Stimulated activated naive CD8-positive, alpha-beta T cell treated with anti-CD3 and anti-CD28 coated beads, Interleukin-15, Interleukin-2, amounts not matched to agents 100 ng/mL and 50 ng/mL, for 24 hours (primary cell): ENCODE measurements around the gene SNRPA1.

Experiments used
- H3K27ac Mint-ChIP-seq: one replicate; pipeline ENCODE4 v1.8.0; 2021; ENCODE audit warnings: mild to moderate bottlenecking, mixed read lengths
- H3K27me3 Mint-ChIP-seq: one replicate; pipeline ENCODE4 v1.8.0; 2021; ENCODE audit warnings: mixed read lengths
- H3K36me3 Mint-ChIP-seq: one replicate; pipeline ENCODE4 v1.8.0; 2021; ENCODE audit warnings: low read depth, mixed read lengths
- H3K4me1 Mint-ChIP-seq: one replicate; pipeline ENCODE4 v1.8.0; 2021; ENCODE audit warnings: low read depth, mixed read lengths
- H3K4me3 Mint-ChIP-seq: one replicate; pipeline ENCODE4 v1.8.0; 2021; ENCODE audit warnings: mild to moderate bottlenecking, mixed read lengths
- H3K9me3 Mint-ChIP-seq: one replicate; pipeline ENCODE4 v1.8.0; 2021; ENCODE audit warnings: mixed read lengths

SNRPA1 gene

GRCh38 chr15:101324524-101325177 is 29.6 kb upstream of the SNRPA1 start:
- peaks cover 16% of the 10 kb centered on the region for H3K4me1 Mint-ChIP-seq

DNA sequence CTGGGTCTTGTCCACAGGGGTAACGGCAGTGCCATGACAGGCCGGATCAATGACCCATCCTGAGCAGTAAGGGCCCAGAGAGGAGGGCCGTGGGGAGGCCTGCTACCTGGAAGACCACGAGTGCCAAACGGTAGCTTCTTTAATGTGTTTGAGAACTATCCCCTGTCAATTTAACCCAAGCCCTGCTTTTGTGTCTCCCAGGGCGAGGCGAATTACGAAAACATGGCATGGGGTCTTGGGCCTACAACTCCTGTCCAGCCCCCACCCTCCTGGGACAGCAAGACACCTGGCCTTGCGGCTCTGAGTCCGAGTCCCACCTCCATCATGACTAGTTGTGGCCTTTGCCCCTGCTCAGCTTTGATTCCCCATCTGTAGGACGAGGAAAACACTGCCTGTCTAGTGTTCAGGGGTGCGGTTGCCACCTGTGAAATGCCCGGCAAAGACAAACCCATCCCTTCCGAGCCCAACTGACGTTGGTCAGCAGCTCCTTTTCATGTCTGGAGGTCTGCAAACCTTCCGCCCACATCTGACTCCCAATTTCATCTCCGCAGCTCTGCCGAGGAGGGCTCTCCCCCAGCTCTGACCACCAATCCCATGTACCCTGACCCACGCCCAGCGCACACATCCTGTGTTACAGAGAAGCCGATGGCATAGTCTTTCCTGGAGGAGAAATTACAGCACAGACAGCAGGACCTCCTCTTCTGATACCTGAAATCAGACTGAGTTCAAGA is 28.9 kb upstream of the SNRPA1 start:
- H3K4me3 Mint-ChIP-seq, result no peak overlapping the region
- no peaks in the 10 kb centered on the region for H3K36me3 Mint-ChIP-seq
- peaks cover 16% of the 10 kb centered on the region for H3K4me1 Mint-ChIP-seq
- no peak overlapping the region for H3K27ac Mint-ChIP-seq
- H3K27me3 Mint-ChIP-seq, result peaks cover 16% of the 10 kb centered on the region
- no peaks in the 10 kb centered on the region for H3K9me3 Mint-ChIP-seq

More at GRCh38 chr15:101324524-101325177, 29.6 kb upstream of the SNRPA1 start:
- H3K9me3 Mint-ChIP-seq, result no peaks in the 10 kb centered on the region
- peaks cover 16% of the 10 kb centered on the region for H3K27me3 Mint-ChIP-seq
- no peaks in the 10 kb centered on the region for H3K36me3 Mint-ChIP-seq
- H3K4me3 Mint-ChIP-seq, result no peak overlapping the region
- no peak overlapping the region for H3K27ac Mint-ChIP-seq

DNA sequence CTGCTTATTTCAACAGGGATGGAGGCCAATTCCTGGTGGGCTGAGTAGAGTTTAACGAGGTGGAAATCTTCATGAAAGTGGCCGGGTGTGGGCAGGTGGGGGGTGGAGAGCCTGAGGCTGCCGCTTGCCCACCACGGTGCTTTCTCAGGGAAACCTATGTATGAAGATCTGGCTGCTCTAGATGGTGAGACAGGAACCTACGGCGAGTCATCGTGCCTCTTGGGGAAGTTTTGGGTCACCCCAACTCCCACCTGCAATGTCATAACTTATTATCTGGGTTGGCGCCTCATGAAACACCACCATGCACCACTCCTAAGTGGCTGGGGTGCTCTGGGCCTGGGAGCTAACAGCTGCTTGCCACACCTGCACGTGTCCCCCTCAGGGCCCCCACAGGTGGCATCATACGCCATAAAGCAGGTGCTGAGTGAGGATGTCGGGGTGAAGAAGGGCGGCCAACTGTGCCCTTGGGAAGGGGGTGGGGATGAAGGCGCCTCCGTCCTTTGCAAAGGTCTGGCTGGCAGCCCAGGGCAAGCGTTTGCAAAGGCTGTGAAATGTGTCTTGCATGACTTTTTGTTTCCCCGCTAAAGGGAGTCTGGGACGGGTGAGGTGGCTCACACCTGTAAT is 27.9 kb upstream of the SNRPA1 start:
- H3K4me3 Mint-ChIP-seq, result no peak overlapping the region
- no peak overlapping the region for H3K27ac Mint-ChIP-seq
- H3K27me3 Mint-ChIP-seq, result peaks cover 13% of the 10 kb centered on the region
- peaks cover 16% of the 10 kb centered on the region for H3K4me1 Mint-ChIP-seq
- no peaks in the 10 kb centered on the region for H3K36me3 Mint-ChIP-seq
- no peaks in the 10 kb centered on the region for H3K9me3 Mint-ChIP-seq

GRCh38 chr15:101322016-101322695 is 27.1 kb upstream of the SNRPA1 start:
- H3K9me3 Mint-ChIP-seq, result no peaks in the 10 kb centered on the region
- no peak overlapping the region for H3K4me3 Mint-ChIP-seq
- no peaks in the 10 kb centered on the region for H3K36me3 Mint-ChIP-seq
- H3K27me3 Mint-ChIP-seq, result peaks cover 9% of the 10 kb centered on the region
- no peak overlapping the region for H3K27ac Mint-ChIP-seq
- peaks cover 16% of the 10 kb centered on the region for H3K4me1 Mint-ChIP-seq

DNA sequence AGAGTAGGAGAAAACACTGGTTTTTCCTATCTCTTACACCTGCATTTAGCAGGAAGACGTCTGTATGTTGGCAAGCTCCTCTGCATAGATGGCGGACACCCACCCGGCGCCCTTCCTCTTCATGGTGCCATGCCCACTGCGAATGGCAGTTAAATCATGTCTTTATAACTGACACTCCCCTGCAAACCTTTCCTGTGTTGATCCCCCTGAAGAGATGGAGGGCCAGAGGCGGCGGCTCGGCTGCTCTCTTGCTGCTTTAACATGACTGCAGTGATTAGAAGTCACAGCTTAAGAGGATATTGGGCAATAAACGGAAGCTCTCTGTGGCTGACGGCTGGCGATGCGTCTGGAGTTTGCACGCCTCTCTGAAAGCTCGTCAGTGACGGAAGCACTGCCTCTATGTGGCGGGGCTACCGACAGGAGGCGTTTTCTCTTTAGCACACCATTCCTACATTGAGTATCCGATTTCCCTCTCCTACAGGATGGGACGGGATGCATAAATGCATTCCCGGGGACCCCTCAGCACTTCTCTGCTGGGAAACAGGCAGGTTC is 25.5 kb upstream of the SNRPA1 start:
- Mint-ChIP-seq H3K4me1 (peaks cover 16% of the 10 kb centered on the region), H3K27me3 (peaks cover 4% of the 10 kb centered on the region), H3K36me3 (no peaks in the 10 kb centered on the region), H3K27ac (peak overlapping the region; percentile 90), H3K4me3 (peak overlapping the region; percentile 81), H3K9me3 (no peaks in the 10 kb centered on the region)

DNA sequence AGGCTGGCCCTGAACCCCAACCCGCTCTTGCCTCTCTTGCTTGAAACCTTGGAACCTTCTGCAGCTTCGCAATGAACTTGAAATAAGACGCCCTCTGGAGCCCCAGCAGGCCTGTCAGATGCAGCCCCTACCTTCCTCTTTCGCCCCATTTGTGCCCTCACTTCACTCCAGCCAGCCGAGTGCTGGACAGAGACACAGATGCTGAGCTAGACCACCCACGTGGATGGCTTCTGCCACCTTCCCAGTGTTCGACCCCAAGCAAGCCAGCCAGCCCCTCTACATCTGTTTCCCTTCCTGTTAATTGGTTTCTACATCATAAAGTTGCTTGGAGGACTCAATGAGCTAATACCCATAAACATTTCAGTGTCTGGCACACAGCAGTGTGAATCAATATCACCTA is 23.8 kb upstream of the SNRPA1 start:
- Mint-ChIP-seq H3K9me3 (no peaks in the 10 kb centered on the region), H3K36me3 (no peaks in the 10 kb centered on the region), H3K27ac (no peak overlapping the region), H3K4me3 (no peak overlapping the region), H3K4me1 (peaks cover 16% of the 10 kb centered on the region), H3K27me3 (peaks cover 4% of the 10 kb centered on the region)

DNA sequence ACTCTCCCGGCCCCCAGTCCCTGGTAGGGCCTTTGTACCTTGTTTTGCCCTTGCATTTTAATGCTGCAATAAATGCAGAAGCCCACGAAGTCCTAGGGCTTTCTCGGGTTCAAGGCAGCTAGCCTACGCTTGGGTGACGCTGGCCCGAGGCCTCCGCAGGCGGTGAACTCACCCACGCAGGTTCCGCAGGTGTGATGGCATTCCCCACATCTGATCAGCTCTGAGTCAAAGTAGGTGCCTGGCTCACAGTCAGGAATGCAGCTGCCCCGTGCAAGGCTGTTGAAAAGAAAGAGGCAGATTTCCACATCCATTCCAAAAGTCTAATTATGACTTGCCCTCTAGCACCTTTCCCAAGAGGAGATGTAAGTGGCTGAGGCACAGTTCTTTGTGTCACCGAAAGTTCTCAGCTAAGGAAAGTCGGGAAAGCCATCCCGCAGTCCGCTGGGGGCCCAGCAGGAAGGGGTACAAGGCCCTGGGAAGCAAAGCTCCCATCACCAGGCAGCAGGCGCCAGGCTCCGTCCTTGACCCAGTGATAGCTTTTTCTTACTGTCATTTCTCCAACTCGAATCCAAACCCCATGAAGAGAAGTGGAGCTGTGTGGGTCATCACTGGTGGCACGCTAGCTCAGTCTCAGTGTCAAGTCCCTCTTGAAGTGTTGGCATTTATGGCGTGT is 23.2 kb upstream of the SNRPA1 start:
- Mint-ChIP-seq H3K27me3 (peaks cover 4% of the 10 kb centered on the region), H3K4me1 (peaks cover 16% of the 10 kb centered on the region)

GRCh38 chr15:101317336-101317872 is 22.4 kb upstream of the SNRPA1 start:
- no peaks in the 10 kb centered on the region for H3K36me3 Mint-ChIP-seq
- H3K27ac Mint-ChIP-seq, result no peak overlapping the region
- no peak overlapping the region for H3K4me3 Mint-ChIP-seq
- no peaks in the 10 kb centered on the region for H3K9me3 Mint-ChIP-seq
- peaks cover 15% of the 10 kb centered on the region for H3K4me1 Mint-ChIP-seq
- H3K27me3 Mint-ChIP-seq, result peaks cover 4% of the 10 kb centered on the region

More for the DNA sequence above, 23.2 kb upstream of the SNRPA1 start:
- H3K36me3 Mint-ChIP-seq, result no peaks in the 10 kb centered on the region
- no peak overlapping the region for H3K4me3 Mint-ChIP-seq
- H3K27ac Mint-ChIP-seq, result no peak overlapping the region
- no peaks in the 10 kb centered on the region for H3K9me3 Mint-ChIP-seq

DNA sequence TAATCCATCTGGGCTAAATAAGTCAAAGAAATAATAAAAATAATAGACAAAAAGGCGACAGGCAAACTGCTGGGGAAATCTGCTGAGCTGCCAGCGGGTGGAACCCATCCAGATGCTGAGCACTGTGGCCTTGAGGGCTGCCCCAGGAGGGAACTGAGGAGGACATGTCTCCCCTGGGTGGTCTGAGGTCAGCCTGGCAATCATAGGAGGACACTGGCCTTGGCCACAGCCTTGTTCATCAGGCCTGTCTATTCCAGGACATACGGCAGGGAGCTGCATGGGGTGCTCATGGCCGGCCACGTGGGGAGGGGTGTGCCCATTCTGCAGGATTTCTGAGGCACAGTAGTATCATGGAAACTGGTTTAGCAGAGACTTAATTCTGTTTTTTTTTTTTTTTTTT is 21.5 kb upstream of the SNRPA1 start:
- peaks cover 12% of the 10 kb centered on the region for H3K4me1 Mint-ChIP-seq
- no peaks in the 10 kb centered on the region for H3K9me3 Mint-ChIP-seq
- H3K27me3 Mint-ChIP-seq, result no peaks in the 10 kb centered on the region
- no peak overlapping the region for H3K4me3 Mint-ChIP-seq
- H3K36me3 Mint-ChIP-seq, result no peaks in the 10 kb centered on the region
- H3K27ac Mint-ChIP-seq, result no peak overlapping the region

- H3K27me3 Mint-ChIP-seq, result no peaks in the 10 kb centered on the region
- no peak overlapping the region for H3K27ac Mint-ChIP-seq
- no peaks in the 10 kb centered on the region for H3K9me3 Mint-ChIP-seq
- no peak overlapping the region for H3K4me3 Mint-ChIP-seq
- H3K4me1 Mint-ChIP-seq, result peaks cover 7% of the 10 kb centered on the region
- no peaks in the 10 kb centered on the region for H3K36me3 Mint-ChIP-seq
These were observed 20.7 kb upstream of the SNRPA1 start for GRCh38 chr15:101315736-101316135.

DNA sequence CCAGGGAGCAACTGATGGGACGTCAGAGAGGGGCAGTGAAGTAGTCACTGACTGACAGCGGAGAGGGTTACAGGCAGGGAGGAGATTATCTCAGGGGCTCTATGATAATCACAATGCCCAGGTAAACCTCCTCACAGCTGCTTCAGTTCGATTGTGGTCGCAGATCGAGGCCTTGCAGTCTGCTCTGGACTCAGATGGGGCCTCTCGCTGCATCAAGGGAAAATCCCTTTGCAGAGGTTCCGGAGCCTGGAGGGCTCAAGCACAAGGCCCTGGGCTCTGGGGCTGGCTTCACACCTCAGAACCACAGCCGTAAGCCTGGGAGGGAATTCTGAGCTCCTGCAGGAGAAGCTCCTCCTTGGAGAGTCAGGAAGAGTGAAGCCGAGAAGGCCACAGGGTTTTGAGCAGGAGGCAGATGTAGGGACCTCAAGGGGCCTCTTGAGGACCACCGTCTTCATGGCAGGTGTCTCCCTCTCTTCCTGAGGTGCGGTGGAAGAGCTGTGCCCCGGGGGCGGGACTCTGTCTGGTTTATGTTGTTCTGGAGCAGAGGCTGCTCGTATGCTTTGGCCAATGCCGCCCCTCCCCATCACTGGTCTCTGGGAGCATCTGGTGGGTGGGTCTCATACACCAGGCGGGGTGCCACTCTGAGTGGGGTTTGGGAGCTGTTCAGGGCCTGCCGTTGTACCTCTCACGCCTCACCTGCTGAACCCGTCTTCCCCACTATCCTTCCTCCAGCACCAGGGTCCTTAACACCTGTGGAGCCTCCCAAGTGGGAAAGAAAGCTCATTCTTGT is 19.5 kb upstream of the SNRPA1 start:
- Mint-ChIP-seq H3K4me3 (no peak overlapping the region), H3K27me3 (no peaks in the 10 kb centered on the region), H3K4me1 (no peaks in the 10 kb centered on the region), H3K27ac (no peak overlapping the region), H3K9me3 (no peaks in the 10 kb centered on the region), H3K36me3 (no peaks in the 10 kb centered on the region)

GRCh38 chr15:101313041-101313761 is 18.2 kb upstream of the SNRPA1 start:
- no peak overlapping the region for H3K4me3 Mint-ChIP-seq
- no peaks in the 10 kb centered on the region for H3K4me1 Mint-ChIP-seq
- no peaks in the 10 kb centered on the region for H3K27me3 Mint-ChIP-seq
- H3K27ac Mint-ChIP-seq, result no peak overlapping the region
- no peaks in the 10 kb centered on the region for H3K36me3 Mint-ChIP-seq
- H3K9me3 Mint-ChIP-seq, result no peaks in the 10 kb centered on the region

- Mint-ChIP-seq H3K9me3 (no peaks in the 10 kb centered on the region), H3K4me3 (no peak overlapping the region), H3K4me1 (no peaks in the 10 kb centered on the region), H3K36me3 (no peaks in the 10 kb centered on the region), H3K27ac (no peak overlapping the region), H3K27me3 (no peaks in the 10 kb centered on the region)
These were observed 15.5 kb upstream of the SNRPA1 start for GRCh38 chr15:101310508-101310907.
